ENCODE measurements around the gene PPP1R12B.
"Not testable (repeated sequence)": the region's sequence is repeated elsewhere in the genome, so short reads cannot be mapped to it uniquely, and the experiment has no call there.

PPP1R12B gene

DNA sequence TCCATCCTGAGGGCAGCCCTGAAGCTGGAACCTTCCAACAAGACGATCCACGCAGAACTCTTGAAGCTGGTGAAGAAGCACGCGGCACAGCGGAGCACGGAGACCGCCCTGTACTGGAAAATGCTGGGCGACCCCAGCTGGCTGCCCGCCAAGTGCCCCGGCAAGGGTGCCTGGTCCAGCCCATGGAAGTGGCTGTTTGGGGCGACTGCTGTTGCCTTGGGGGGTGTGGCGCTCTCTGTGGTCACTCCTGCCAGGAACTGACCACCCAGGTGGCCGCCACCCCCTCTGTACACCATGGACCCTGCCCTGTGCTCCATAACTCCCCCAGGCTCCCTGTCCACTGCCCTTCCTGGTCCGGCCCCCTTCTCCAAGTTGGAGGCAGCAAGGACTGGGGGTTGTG lies 90.8 kb downstream of the PPP1R12B start:
- peaks cover 9% of the 10 kb centered on the region for H3K36me3 ChIP-seq (replicated peaks)

DNA sequence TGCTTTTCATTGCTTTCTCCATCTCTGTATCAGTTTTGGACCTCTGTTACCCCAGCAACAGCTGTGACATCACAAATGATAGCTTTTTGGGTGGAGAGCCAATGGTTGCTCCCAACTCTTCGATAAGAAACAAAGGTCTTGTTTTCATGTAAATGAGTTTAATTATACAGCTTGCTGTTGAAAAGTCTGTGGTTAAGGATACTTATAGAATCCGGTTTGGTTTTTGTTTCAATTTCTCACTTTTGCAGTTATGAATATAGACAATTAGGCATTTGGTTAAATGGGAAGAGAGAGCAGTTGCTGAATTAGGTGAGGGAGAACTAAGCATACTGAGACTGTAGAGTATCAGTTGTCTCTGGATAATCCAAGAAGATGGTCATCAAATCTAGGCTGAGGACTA lies 99.6 kb downstream of the PPP1R12B start:
- H3K36me3 ChIP-seq (replicated peaks); H3K4me3 ChIP-seq (ENCODE audit: low read depth, low read length); H3K27me3 ChIP-seq (replicated peaks); in situ Hi-C loops (cut with HindIII; ENCODE audit: low pct_ligation_motif_present, low sequenced_read_pairs); H3K27ac ChIP-seq; DNase-seq: not testable (repeated sequence)

More for the DNA sequence above, 90.8 kb downstream of the PPP1R12B start:
- Histone ChIP-seq H3K27ac (no peak overlapping the region), H3K4me3 (ENCODE audit: low read depth, low read length) (no peak overlapping the region), H3K27me3 (replicated peaks) (no peaks in the 10 kb centered on the region)
- DNase-seq, result no peak
- TF ChIP-seq, protein P1, sequence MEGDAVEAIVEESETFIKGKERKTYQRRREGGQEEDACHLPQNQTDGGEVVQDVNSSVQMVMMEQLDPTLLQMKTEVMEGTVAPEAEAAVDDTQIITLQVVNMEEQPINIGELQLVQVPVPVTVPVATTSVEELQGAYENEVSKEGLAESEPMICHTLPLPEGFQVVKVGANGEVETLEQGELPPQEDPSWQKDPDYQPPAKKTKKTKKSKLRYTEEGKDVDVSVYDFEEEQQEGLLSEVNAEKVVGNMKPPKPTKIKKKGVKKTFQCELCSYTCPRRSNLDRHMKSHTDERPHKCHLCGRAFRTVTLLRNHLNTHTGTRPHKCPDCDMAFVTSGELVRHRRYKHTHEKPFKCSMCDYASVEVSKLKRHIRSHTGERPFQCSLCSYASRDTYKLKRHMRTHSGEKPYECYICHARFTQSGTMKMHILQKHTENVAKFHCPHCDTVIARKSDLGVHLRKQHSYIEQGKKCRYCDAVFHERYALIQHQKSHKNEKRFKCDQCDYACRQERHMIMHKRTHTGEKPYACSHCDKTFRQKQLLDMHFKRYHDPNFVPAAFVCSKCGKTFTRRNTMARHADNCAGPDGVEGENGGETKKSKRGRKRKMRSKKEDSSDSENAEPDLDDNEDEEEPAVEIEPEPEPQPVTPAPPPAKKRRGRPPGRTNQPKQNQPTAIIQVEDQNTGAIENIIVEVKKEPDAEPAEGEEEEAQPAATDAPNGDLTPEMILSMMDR (IDR thresholded peaks at IDR 0.05; ENCODE audit: low read depth, low read length, missing control alignments), result no peak
- in situ Hi-C loops (cut with HindIII; ENCODE audit: low pct_ligation_motif_present, low sequenced_read_pairs), result no loop called here

DNA sequence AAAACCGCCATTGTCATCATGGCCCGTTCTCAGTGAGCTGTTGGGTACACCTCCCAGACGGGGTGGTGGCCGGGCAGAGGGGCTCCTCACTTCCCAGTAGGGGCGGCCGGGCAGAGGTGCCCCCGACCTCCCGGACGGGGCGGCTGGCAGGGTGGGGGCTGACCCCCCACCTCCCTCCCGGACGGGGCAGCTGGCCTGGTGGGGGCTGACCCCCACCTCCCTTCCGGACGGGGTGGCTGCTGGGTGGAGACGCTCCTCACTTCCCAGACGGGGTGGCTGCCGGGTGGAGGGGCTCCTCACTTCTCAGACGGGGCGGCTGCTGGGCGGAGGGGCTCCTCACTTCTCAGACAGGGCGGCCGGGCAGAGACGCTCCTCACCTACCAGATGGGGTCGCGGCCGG lies 103.1 kb downstream of the PPP1R12B start:
- H3K36me3 ChIP-seq (replicated peaks); DNase-seq; H3K27ac ChIP-seq; H3K27me3 ChIP-seq (replicated peaks); H3K4me3 ChIP-seq (ENCODE audit: low read depth, low read length); in situ Hi-C loops (cut with HindIII; ENCODE audit: low pct_ligation_motif_present, low sequenced_read_pairs): not testable (repeated sequence)

DNA sequence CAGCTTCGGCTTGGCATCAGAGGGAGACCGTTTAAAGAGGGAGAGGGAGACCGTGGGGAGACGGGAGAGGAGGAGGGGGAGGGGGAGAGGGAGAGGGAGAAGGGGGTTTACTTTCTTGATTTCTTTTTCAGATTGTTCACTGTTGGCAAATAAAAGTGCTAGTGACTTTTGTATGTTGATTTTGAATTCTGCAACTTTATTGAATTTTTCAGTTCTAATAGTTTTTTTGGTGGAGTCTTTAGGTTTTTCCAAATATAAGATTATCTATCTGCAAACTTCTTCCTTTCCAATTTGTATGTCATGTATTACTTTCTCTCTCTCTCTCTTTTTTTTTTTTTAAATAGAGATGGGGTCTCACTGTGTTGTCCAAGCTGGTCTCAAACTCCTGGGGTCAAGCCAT lies 104.0 kb downstream of the PPP1R12B start:
- TF ChIP-seq, protein P1 (IDR thresholded peaks at IDR 0.05; ENCODE audit: low read depth, low read length, missing control alignments), result no peak
- in situ Hi-C loops (cut with HindIII; ENCODE audit: low pct_ligation_motif_present, low sequenced_read_pairs), result no loop called here

DNA sequence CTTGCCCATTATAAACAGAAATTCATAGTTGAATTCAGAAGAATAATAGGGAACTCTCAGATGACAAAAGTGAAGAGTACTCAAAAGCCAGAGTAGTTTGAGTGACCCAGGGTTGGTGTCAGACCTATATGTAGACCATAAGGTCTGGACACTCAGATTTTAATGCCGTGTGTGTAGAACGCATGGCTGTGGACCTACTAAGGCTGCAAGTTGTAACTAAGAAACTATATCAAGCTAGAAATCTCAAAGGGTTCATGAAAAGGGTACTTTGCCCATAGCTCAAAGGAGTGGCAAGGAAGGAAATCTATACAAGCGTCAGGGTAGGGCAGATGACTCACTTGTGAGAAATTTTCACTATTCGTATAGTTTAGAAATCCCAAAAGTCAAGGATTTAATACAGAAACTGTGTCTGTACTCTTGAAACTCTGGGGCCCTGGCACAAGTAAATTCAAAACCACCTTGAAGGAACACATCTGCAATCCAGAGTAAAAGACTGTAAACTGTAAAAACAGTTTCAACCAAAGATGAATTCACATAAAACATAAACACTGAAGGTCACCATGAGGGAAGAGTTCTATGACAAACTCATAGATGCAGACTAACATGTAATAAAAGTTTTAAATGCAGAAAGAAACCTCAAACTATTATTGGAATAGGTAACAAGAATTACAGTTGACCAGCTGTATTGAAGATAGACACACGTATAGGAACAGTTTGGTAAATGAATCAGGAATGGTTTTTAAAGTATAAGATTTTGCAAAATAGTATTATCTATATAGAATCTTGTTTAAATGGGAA lies 108.1 kb downstream of the PPP1R12B start:
- in situ Hi-C loops (cut with HindIII; ENCODE audit: low pct_ligation_motif_present, low sequenced_read_pairs); H3K4me3 ChIP-seq (ENCODE audit: low read depth, low read length); H3K27me3 ChIP-seq (replicated peaks); H3K36me3 ChIP-seq (replicated peaks): not testable (repeated sequence)
- peak overlapping the region; percentile 48 for H3K27ac ChIP-seq
- peak; percentile 45 for DNase-seq

More for the DNA sequence above, 104.0 kb downstream of the PPP1R12B start:
- H3K27me3 ChIP-seq (replicated peaks), result no peaks in the 10 kb centered on the region
- H3K36me3 ChIP-seq (replicated peaks), result no peaks in the 10 kb centered on the region
- no peak overlapping the region for H3K27ac ChIP-seq
- H3K4me3 ChIP-seq (ENCODE audit: low read depth, low read length), result no peak overlapping the region
- no peak for DNase-seq

DNA sequence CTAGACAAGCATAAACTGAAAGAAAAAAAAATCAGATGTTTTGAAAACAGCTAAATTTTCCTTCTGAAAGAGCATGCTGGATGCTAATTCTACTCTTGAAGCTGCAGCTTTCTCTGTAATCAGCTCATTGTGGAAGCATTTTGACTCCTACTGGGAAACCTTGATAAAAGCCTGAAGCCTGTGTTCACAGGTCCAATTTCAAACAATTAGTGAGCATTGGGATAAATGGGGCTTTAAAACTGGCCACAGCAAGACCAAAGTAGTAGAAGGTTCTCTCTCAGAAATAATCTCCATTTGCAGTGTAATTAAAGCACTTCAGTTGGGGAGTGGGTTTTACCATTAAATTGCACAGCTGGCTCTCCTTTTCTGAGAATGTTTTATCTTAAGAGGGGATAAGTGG lies 110.2 kb downstream of the PPP1R12B start:
- H3K4me3 ChIP-seq (ENCODE audit: low read depth, low read length); H3K27ac ChIP-seq; H3K36me3 ChIP-seq (replicated peaks); H3K27me3 ChIP-seq (replicated peaks); in situ Hi-C loops (cut with HindIII; ENCODE audit: low pct_ligation_motif_present, low sequenced_read_pairs); DNase-seq: not testable (repeated sequence)

DNA sequence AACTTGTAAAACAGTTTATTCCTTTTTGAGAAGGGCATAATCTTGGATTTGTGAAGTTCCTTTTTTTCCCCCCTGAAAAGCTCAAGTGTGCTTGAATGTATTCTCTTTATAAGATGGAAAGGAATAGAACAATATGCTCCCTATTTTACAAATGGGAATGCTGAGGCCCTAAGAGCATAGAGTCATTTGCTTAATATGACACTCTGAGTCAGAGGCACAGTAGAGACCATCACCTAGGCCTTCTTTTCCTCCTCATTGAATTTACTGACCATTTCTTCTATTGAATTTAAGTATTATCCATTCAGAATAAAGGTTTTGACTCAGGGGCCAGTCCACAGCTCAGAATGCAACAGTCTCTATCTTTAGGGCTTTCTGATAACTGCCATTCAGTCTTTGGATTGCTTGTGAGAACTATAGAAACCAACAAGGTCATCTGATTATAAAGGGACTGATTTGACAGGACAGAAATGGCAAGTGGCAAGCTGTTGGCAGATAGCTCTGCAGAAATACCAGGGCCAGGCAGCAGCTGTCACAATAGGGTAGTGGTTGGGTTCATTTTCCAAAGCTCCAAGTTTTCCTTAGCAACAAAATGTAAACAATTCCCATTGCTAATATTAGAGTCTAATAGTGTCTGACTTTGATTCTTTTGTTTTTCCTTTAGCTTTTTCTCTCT lies 111.1 kb downstream of the PPP1R12B start:
- H3K27ac ChIP-seq, result peak overlapping the region; percentile 43
- in situ Hi-C loops (cut with HindIII; ENCODE audit: low pct_ligation_motif_present, low sequenced_read_pairs); H3K36me3 ChIP-seq (replicated peaks); H3K4me3 ChIP-seq (ENCODE audit: low read depth, low read length); H3K27me3 ChIP-seq (replicated peaks): not testable (repeated sequence)
- peak; percentile 34 for DNase-seq

DNA sequence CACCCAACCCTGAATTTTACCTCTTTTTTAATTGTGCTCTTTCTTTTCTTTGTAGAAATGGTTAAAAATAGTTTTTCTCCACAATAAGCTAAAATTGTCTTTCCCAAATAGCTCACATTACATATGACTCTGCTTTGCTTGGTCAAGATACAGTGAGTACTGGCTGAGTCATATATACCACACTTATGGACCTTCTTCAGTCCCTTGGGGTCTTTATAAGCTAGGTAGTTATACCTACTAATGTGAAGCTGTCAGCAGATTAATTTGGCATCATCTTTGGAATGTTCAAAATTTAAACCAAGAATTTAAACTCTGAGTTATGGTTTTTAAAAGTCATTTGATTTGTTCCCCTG lies 111.6 kb downstream of the PPP1R12B start:
- H3K36me3 ChIP-seq (replicated peaks); H3K4me3 ChIP-seq (ENCODE audit: low read depth, low read length); H3K27me3 ChIP-seq (replicated peaks); in situ Hi-C loops (cut with HindIII; ENCODE audit: low pct_ligation_motif_present, low sequenced_read_pairs): not testable (repeated sequence)
- H3K27ac ChIP-seq, result peak overlapping the region; percentile 43
- peak; percentile 44 for DNase-seq
